GM18951 (cell line): ENCODE results near the gene ERICH3.
A peak's percentile ranks its signal among the peaks of the same experiment; 100 is the strongest.

ENCODE experiments used
- POLR2A ChIP-seq: IDR thresholded peaks from 4 replicates; pipeline ENCODE4 v1.6.1; 2011; ENCODE audit warnings: mild to moderate bottlenecking; ENCODE audit not compliant: insufficient read length, insufficient read depth; ENCODE audit errors: extremely low read depth
- in situ Hi-C: fragments of 300-500 bp; cut with MboI; formaldehyde crosslinking; loops from one replicate; pipeline ENCODE4 v1.12.0; 2022; ENCODE audit warnings: low sequenced_read_pairs, mixed read lengths, inconsistent platforms; ENCODE audit not compliant: unreplicated experiment

Gene ERICH3

DNA sequence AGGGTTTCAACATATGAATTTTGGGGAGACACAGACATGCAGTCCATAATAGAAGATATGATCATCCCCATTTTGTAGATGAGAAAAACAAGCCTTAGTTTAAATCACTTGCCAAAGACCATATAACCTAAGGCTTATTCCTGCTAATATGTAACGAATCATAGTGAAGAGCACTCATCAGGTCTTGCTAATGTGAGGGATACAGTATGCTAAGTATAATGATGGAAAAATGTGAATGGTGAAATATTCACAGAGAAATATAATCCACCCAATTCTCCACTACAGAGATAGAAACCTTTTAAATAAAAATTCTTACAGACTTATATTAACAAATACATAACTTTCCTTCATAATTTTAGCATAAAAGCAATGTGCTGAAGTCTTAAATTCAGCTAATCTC lies 18.9 kb downstream of the ERICH3 start:
- no peak for TF ChIP-seq POLR2A
- in situ Hi-C loops = no loop called here

DNA sequence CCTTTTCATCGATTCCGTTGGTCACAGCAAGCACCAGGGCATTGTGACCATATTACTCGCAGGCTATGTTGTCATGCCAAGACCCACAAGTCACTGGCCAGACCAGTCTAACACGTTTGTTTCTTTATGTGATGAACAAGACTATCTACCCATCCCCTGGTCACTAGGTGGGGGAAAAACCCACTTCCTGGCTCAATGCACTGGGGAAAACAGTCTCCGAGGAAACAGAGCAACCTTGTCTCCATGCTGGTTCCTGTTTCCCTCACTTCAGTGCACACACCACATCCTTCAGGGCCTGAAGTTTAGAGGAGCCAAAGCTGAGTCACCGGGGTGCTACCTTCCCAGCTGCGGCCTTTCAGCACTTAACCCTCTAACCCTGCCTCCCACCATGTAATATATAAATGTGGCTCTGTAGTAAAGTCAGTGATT lies 20.9 kb downstream of the ERICH3 start:
- in situ Hi-C loops = no loop called here
- TF ChIP-seq POLR2A = peak; percentile 23

DNA sequence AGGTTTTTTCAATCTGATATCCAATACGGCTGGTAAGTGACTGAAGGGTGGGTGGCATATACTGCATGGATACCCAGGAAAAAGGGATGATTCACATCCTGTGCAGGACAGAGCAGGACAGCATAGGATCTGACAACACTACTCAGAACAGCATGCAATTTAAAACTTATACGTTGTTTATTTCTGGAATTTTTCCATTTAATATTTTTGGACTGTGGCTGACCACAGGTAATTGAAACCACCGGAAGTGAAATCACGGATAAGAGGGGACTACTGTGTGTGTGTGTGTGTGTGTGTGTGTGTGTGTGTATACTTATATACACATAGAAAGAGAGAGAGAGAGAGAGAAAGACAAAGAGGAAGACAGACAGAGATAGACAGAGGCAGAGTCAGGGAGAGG lies 23.0 kb downstream of the ERICH3 start:
- TF ChIP-seq POLR2A = no peak
- in situ Hi-C loops = no loop called here

DNA sequence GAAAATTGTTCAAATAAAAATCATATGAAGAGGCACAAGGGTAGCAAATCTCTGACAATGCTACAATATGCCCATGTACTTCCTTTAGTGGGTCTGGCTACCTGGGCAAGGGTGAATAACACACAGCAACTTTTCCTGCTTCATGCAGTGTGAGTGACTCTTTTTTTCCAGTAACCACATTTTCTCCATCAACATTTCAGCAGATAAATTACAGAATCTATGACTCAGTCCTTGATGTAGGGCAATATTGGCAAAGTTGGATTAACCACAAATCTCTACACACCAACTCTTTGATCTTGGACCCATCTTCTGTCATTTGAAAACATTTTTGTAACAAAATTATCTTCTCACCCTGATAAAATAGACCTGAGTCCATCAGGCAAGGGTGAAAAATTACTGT lies 31.7 kb downstream of the ERICH3 start:
- in situ Hi-C loops = no loop called here
- TF ChIP-seq POLR2A = no peak

DNA sequence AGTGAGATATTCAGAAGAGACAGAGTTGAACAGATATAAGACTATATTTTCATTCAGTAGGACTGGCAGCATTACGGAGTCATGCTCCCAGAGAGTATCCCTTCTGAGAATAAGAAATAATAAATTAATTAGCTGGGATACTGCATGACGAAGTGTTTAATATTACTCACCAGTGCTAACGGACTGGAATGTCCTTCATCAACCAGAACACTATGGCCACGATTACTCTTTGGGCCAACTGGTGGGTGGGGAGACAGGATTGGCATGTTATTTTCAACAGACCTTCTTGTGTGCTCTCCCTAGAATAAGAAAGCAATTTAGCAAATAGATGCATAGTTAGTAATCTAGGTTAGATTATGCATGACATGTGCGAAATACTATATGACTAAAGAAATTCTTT lies 32.4 kb downstream of the ERICH3 start:
- in situ Hi-C loops = no loop called here
- no peak for TF ChIP-seq POLR2A

DNA sequence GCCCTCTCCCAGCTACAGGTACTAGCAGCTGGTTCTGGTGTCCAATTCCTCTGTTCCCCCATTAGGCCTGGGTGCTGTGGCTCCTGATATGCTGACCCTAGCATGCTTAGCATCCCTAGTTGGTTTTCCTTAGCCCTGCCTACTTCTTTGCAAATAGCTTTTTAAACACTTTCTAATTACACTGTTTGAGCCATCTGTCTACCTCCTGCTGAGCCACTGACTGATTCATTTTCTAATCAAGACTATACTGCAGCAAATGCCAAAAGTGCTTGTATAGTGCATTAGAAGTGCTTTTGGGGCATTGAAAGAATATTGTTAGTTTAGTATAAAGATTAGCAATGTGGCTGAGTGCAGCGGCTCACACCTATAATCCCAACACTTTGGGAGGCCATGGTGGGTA lies 36.3 kb downstream of the ERICH3 start:
- no peak for TF ChIP-seq POLR2A
- in situ Hi-C loops = no loop called here

- no peak for TF ChIP-seq POLR2A
- in situ Hi-C loops = no loop called here
Measured at GRCh38 chr1:74629283-74629682, 44.3 kb downstream of the ERICH3 start.

- in situ Hi-C loops = no loop called here
Measured at GRCh38 chr1:74623716-74624115, 49.9 kb downstream of the ERICH3 start.

DNA sequence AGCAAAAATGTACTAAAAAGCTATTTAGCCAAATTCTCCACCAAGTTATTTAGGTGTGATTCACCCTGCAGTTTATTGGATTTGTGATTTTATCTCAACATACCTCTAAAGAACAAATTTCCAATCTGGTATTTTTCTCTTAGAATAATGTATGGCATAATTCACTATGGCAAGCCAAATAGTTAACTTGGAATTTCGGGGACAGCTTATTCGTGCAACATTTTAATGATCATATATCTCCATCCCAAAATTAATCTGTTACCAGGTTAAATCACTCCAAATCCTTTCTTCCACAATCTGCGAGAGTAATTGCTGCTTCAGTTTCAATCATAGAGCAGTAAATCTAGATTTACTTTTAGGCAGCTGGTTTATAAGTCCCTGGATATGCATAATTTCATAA lies 53.4 kb downstream of the ERICH3 start:
- no peak for TF ChIP-seq POLR2A
- in situ Hi-C loops = no loop called here

More at GRCh38 chr1:74623716-74624115, 49.9 kb downstream of the ERICH3 start:
- no peak for TF ChIP-seq POLR2A

DNA sequence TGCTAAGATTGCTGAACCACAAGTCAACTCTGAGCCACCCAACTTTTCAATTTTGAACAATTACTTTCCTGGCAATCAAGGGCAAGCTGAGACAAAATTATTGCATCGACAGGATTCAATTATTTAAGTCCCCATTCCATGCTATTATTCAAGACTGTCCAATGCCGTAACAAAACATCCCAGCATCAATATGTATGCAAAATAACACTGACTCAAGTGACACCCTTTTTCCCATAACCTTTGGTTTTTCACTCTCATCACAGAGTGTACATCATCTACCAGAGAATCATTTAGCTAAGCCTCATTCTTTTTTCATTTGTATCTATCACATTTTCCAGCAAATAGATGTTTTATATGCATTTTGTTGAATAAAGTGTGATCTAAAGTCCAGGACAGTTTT lies 54.6 kb downstream of the ERICH3 start:
- TF ChIP-seq POLR2A = no peak
- in situ Hi-C loops = no loop called here

- in situ Hi-C loops = no loop called here
- TF ChIP-seq POLR2A = no peak
Measured at GRCh38 chr1:74613894-74614293, 59.7 kb downstream of the ERICH3 start.

DNA sequence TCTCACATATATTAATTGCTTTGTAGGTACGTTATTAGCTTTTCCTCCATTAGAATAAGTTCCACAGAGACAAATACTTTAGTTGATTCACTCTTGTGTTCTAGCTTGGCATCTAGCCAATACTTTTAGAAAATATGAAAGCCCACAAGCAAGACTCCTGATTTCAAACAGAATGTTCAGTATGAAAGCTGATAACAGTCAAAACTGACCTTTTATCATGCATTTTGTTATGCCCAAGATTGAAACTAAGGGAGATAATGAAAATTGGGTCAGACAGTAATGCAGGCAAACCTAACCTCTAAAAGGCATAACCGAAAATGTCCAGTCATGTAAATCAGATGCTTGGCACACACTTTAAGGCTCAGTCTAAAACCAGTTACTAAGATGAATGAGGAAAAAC lies 61.7 kb downstream of the ERICH3 start:
- TF ChIP-seq POLR2A = no peak
- in situ Hi-C loops = no loop called here

DNA sequence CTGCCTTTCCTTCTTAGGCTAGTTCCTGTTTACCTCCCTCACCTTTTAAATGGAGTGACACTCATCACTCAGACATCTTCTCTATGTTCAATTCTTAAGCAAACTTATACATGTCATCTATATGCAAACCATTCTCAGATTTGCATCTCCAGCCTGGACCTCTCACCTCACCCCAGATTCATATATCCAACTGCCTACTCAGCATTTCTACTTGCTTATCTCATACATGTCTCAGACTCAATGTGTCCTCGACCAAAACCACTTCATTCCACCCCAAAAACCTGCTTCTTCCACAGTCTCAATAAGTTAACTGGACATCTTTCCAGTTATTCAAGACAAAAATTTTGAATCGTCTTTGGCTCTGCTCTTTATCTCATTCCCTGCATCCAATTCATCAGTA lies 62.6 kb downstream of the ERICH3 start:
- TF ChIP-seq POLR2A = no peak
- in situ Hi-C loops = no loop called here

DNA sequence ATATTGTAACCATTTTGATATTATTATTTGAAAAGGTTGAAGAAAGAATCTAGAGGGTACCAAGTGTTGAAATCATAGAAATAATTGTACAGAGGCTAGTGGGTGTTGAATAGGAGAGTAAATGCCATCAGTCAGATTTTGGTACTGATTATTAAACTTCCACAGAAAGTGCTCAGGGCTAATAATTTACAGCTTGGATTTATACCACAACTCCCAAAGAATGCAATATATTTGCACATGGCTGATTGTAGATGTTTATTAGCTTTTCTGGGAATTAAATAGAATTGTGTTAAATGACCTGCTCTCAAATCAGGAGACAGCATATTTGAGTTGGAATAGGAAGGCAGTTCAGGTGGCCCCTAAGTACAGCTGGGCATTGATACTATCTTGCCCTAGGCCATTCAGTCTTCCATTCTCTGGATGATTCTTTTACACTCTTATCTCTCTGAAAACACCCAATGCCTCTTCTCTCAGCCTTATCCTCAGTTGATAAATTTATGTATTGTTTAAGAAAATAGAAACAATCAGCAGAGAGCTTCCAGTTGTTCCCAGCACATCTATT lies 63.7 kb downstream of the ERICH3 start:
- in situ Hi-C loops = no loop called here
- no peak for TF ChIP-seq POLR2A

DNA sequence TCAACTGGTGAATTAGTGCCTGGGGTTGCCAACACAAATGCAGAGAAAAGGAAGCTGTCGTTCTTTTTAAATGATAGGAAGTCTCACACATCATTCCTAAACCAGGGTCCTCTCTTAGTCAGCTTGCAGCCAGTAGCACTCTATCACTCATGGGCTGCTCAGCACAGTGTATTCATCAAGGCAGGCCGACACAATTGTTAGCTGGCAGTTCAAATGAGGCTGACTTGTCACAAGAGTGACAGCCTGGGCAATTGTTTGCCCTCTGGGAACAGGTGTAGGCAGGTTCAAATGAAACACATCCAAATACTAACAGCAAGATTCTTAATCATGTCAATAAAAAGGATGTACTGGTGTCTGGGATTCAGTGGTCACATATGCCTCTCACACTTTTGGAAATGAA lies 76.9 kb downstream of the ERICH3 start:
- in situ Hi-C loops = no loop called here
- no peak for TF ChIP-seq POLR2A
